ENCODE results near the gene MYO1D.

The MYO1D gene

GRCh38 chr17:32846143-32846542, 30.8 kb downstream of the MYO1D start:
- TF ChIP-seq CTCF (IDR thresholded peaks at IDR 0.05; ENCODE audit: control insufficient read depth, extremely low read depth, insufficient read depth) = no peak
- H3K4me3 ChIP-seq (ENCODE audit: low read depth, low read length) = no peak overlapping the region
- DNase-seq (ENCODE audit: low read depth) = no peak

DNA sequence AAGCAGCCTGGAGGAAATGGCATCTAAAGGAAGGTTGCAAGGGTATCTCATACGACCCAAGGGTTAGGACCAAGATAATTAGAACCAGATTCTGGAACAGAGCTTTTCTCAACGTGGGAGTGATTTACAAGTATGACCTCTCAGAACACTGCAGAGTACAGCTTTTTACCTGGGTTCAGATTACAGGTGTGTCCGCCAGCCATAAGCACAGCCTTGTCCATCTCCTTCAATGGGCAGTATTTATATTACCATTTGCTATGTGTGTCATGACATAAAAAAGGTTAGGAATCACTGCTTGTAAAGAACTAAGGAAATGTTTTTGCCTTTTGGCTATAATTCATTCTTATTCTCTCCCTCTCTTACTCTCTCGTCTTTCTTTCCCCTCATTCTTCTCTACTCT, 36.7 kb downstream of the MYO1D start:
- TF ChIP-seq CTCF (IDR thresholded peaks at IDR 0.05; ENCODE audit: control insufficient read depth, extremely low read depth, insufficient read depth) = no peak
- no peak overlapping the region for H3K4me3 ChIP-seq (ENCODE audit: low read depth, low read length)
- DNase-seq (ENCODE audit: low read depth) = no peak

DNA sequence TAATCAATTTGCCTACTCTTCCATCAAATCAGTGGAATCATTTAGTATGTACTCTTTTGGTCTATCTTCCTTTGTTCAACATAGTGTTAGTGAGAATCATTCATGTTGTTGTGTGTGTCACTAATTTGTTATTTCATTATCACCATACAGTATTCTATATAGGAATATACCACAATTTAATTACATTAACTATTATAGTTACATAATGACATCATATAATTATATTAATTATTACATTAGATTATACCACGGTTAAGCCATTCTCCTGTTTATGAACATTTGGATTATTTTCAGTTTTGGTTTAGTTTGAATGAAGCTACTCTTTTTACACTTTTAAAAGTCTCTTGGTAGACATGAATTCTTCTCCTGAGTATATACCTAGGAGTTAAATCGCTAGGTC, 40.4 kb downstream of the MYO1D start:
- TF ChIP-seq CTCF (IDR thresholded peaks at IDR 0.05; ENCODE audit: control insufficient read depth, extremely low read depth, insufficient read depth) = no peak

DNA sequence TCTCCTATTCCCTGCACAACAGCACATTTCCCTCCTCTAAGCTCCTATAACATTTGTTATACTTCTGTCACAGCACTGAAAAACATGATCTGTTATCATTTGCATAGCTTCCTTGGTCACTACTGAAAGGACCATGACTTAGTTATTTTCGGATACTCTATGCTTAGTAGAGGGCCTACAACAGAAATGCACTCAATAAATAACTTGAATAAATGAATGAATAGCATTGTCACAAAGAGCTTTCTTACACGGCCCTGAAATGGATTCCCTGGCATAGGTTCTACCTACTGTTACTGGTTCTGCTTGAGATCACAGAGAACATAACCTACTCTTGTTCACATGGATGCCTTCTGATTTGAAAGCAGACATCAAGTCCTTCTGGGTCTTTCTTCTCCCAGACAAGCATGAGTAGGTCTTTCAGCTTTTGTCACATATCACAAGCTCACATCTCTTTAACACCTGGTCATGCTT, 41.6 kb downstream of the MYO1D start:
- no peak for DNase-seq (ENCODE audit: low read depth)
- no peak overlapping the region for H3K4me3 ChIP-seq (ENCODE audit: low read depth, low read length)

More for the DNA sequence above, 40.4 kb downstream of the MYO1D start:
- no peak overlapping the region for H3K4me3 ChIP-seq (ENCODE audit: low read depth, low read length)
- DNase-seq (ENCODE audit: low read depth) = no peak

GRCh38 chr17:32834104-32834503, 42.8 kb downstream of the MYO1D start:
- no peak overlapping the region for H3K4me3 ChIP-seq (ENCODE audit: low read depth, low read length)
- no peak for TF ChIP-seq CTCF (IDR thresholded peaks at IDR 0.05; ENCODE audit: control insufficient read depth, extremely low read depth, insufficient read depth)
- DNase-seq (ENCODE audit: low read depth) = no peak

More for the DNA sequence above, 41.6 kb downstream of the MYO1D start:
- TF ChIP-seq CTCF (IDR thresholded peaks at IDR 0.05; ENCODE audit: control insufficient read depth, extremely low read depth, insufficient read depth) = no peak

DNA sequence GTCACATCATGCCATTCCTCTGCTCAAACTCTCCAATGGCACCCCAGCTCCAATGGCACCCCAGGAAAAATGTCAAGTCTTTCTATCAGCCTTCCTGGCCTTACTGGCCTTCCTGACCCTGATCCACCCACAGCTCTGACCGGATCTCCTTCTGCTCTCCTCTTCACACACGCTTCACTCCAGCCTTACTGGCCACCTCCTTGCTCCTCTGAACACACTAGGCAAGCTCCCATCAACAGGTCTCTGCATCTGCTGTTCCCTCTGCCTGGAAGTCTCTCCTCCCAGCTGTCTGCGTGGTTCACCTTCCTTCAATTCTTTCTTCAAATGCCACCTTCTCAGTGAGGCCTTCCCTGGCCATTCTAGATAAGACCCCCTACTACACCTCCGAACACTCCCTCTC, 43.4 kb downstream of the MYO1D start:
- no peak for TF ChIP-seq CTCF (IDR thresholded peaks at IDR 0.05; ENCODE audit: control insufficient read depth, extremely low read depth, insufficient read depth)
- no peak overlapping the region for H3K4me3 ChIP-seq (ENCODE audit: low read depth, low read length)
- DNase-seq (ENCODE audit: low read depth) = no peak

DNA sequence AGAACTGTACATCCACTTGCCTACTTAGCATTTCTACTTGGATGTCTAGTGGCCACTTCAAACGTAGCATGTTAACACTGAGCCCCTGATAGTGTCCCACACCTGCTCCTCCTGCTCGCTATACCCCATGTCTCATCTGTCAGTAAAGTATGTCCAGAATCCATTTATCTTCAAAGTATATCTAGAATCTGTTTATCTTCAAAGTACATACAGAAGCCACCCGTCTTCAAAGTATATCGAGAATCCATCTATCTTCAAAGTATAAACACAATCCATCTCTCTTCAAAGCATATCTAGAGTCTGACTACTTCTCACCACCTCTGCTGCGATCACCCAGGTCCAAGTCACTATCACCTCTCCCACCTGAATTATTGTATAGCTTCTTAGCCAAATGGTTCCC, 43.8 kb downstream of the MYO1D start:
- TF ChIP-seq CTCF (IDR thresholded peaks at IDR 0.05; ENCODE audit: control insufficient read depth, extremely low read depth, insufficient read depth) = no peak
- DNase-seq (ENCODE audit: low read depth) = no peak
- no peak overlapping the region for H3K4me3 ChIP-seq (ENCODE audit: low read depth, low read length)
